ENCODE data around the gene HCRTR1. TPM values are rescaled to one million over a fixed set of nuclear protein-coding genes. Genes with fewer than 3 reads are reported as not detected.

The HCRTR1 gene
- total RNA-seq, 1 donor from 2014 or later: not detected

DNA sequence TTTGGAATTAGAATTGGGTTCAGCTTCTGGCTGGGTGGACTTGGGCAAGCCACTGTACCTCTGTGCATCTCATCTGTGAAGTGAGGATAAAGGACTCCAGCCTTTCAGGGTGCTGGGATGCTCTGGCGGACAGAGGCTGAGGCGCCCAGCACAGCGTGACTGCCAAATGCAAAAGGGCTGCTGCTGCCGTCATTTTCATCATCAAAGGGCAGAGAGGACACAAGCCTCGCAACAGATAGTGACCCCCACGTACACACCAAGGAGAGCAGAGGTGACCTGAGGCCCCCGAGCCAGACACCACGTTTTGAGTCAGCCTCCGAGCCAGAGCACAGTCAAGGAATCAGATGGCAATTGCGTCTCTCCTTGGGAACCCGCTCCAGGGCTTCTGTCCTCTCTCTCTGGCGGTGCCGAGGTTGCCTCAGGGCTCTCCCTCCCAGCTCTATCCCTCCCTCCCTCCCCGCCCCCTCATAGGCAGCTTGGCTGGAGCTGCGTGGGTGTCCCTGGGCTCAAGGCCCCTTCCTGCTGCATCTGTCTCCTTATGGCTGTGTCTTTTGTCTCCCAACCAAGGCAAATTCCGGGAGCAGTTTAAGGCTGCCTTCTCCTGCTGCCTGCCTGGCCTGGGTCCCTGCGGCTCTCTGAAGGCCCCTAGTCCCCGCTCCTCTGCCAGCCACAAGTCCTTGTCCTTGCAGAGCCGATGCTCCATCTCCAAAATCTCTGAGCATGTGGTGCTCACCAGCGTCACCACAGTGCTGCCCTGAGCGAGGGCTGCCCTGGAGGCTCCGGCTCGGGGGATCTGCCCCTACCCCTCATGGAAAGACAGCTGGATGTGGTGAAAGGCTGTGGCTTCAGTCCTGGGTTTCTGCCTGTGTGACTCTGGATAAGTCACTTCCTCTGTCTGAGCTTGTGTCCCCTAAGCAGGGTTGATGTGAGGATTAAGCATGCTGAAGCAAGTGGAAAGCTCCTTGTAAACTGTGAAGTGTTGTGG is 9.0 kb downstream of the HCRTR1 start:
- DNase-seq (ENCODE audit: low spot score): no peak

DNA sequence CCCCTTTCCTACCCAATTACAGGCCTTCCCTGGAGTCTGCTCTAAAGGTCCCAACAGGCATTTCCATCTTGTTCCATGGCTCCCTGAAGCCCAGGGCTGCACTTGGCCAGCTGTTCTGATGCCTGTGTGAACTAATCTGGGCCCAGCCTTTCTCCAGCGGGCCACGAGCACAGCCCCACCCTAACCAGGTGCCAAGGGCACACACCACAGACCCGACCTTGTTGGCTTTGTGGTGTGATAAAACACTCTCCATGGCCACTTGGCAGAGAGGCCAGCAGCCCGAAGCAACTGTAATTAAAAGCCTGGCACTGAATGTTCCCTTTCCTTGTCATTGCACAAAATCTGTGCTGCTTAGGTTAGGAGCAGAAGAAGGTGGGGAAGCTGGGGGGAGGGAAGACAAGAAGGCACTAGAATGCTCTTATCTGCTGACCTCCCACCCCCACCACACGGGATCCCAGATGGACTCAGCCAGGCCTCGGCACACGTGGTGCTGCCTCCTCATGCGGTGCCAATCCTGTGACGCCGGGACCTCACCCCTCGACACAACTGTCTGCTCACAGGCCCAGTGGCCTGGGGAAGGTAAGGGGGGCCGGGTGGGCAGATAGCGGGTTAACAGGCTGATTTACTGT is 9.9 kb downstream of the HCRTR1 start:
- DNase-seq (ENCODE audit: low spot score): no peak

DNA sequence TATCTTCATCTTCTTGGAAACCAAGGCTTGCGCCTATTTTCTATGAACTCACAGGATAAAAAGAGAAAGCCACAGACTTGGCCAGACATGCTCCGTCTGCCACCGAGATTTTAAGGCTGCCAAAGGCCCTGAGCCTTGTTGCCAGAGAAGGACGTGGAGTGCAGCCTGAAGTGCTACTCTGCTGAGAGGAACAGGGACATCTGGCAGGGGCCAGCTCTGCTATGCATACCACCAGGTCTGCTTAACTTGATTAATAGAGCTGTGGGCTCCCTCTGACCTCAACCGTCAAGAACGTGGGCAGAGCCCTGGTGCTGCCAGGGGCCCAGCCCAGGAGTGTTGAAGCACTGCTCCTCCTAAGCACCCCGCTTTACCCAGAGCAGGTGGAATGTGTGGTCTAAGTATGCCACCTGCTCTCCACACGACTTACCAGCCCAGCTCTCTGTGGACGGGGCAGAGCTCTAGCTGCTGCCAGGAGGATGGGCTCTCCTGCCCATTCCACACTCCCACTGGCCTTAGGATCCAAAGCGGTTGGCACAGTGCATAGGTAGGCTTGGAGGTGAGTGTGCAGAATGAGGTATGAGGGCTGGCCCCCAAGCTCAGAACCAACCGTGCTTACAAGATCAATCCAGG is 10.6 kb downstream of the HCRTR1 start:
- DNase-seq (ENCODE audit: low spot score): no peak

DNA sequence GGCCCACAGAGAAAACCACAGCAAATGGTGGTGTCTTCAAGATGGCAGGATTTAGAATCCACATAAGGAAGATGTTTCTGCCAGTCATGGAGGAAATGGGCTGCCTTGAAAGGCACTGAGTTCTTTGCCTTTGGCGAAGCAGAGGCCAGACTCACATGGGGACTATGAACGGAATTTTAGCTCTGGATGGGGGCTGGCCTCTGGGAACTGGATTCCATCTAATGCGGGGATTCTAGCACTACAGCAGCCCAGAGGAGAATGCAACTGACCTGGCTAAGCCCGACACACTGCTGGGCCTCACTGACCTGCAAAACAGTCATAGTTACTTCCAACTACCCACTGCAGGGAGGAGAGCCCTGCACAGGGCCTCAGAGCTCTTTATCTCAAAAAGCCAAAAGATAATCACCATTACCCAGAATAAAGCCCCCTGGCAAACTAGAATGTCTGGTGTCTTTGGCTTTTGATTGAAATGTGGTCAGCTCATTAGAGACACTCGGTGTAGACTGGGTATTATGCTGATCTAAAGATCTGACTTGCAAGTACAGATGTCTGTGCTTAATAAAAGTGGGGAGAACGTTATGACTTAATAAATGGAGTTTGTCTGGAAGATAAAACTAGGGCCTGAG is 11.6 kb downstream of the HCRTR1 start:
- no peak for DNase-seq (ENCODE audit: low spot score)

DNA sequence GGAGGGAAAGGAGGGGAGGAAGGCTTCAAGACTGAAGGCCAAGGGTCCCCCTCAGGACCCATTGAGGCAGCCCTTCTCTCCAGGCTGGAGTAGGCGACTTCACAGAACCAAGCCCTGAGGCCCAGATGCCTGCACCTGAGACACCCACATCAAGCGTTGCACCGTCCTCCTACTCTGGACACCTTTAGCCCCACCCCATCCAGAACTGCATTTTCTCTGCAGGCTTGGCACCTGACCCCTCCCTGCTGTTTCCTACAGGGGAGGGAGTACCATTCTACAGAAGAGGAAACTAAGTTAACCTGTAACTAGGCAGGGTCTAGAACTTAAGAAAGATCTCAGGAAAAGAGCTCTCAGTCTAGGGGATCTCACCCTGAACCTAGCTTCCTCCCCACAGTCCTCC is 15.2 kb downstream of the HCRTR1 start:
- DNase-seq (ENCODE audit: low spot score): no peak

DNA sequence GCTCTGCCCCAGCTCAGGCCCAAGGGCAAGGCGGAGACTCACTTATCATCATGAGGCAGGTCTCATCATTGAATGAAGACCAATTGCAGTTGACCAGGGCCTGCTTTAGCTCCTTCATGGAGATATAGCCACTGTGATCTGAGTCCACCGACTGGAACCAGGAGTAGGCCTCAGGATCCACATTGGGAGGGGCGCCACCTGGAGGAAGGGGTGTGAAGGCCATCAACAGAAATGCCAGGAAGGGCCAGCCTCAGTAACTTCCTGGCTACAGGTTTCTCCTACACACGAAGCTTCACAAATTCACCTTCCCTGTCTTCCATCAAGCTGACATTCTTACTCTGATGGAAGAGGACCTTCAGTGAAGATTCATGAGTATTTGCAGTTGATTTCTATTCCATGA is 15.6 kb downstream of the HCRTR1 start:
- DNase-seq (ENCODE audit: low spot score): no peak

DNA sequence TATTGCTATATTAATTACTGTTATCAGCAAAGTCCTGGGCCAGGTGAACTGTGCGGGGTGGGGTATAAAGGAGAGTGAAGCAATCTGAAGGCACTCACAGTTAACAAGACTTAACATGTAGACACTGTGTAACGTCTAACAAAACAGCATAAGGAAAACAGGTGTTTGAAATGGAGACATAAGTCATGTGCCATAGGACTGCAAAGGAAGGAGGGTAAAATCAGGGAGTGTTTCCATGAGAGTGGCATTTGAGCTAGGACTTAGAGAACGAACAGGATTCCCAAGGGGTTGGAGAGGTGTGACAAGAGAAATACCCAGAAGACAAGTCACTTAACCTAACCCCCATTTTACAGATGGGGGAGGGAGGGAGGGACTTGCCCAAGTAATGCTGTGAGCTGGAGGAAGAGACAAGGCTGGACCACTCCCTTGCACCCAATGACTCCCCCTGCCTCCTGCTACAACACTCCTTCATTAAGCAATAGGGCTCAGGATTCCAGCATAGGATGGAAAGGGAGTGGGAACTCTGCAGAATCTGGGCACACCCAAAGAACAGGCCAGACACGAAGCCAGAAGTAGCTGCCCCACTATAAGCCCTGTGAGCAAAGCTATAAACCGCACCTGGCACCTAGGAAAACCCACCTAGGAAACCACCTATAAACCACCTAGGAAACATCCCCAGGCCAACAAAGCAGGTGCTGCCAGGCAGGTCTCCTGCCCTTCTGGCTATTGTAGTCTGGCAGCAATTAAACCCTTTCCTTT is 20.6 kb downstream of the HCRTR1 start:
- no peak for DNase-seq (ENCODE audit: low spot score)

DNA sequence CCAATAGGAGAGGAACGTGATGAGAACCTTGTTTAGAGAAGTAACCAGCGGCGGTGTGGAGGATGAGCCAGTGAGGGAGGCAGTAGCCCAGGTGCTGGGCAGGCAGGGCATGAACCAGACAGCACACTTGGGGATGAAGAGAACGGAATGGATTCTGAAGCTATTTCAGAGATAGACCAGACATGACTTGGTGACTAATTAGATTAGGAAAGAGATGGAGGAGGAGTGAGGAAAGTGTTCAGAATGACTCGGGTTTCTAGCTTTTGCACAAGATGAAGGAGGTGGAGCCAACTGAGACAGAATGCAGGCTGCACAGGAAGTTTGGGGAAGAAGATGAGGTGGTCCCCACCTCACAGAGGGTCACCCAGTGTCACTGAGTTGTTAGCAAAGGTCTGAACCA is 22.1 kb downstream of the HCRTR1 start:
- DNase-seq (ENCODE audit: low spot score): no peak

DNA sequence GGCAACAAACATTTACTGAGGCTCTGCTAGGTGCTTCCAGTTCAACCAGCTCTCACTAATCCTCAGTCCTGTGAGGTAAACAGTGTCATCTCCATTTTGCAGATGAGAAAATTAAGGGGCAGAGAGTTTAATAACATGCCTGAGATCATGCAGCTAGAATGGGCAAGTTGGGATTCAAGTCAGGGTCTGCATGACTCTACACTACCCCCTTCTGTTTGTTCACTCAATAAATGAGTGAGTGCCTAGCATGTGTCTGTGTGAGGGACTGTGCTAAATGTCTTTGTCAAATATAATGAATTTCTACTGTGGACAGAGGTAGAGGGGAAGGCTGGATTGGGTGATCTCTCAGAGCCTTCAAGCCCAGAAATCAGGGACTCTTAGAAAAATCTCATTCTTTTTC is 22.7 kb downstream of the HCRTR1 start:
- no peak for DNase-seq (ENCODE audit: low spot score)

DNA sequence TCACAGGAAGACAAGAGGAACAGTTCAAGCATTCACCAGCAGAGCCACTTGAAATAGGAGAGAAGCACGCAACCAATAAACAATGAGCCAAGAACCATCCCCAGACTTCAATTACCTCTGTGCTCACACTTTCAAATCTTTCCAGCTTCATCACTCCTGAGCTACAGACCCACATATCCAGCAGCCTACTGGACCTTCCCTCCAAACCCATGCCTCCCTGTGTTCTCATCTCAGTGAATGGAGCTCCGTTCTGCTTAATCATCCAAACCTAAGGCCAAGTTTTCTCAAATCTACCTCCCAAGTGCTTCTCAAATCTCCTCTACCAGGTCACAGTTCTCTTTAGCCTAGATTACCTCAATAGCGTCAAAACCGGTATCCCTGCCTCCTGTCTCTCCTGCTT is 23.5 kb downstream of the HCRTR1 start:
- no peak for DNase-seq (ENCODE audit: low spot score)

DNA sequence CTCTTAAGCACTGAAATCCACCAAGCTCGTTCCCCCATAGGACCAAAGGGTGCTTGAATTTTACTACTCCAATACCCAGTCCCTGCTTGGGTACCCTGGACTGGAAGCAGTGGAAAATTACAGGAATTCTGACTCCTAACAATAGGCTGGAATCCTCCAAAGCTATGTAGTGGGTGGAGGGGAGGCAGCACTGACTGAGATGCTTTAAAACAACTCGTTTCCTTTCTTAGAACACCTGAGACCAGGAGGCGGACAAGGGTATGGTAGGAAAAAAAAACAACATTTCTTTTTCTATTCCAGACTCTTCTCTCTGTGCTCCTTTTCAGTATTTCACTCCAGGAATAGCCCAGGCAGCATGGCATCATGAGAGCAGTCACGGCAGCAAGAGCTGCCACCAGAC is 24.9 kb downstream of the HCRTR1 start:
- no peak for DNase-seq (ENCODE audit: low spot score)

DNA sequence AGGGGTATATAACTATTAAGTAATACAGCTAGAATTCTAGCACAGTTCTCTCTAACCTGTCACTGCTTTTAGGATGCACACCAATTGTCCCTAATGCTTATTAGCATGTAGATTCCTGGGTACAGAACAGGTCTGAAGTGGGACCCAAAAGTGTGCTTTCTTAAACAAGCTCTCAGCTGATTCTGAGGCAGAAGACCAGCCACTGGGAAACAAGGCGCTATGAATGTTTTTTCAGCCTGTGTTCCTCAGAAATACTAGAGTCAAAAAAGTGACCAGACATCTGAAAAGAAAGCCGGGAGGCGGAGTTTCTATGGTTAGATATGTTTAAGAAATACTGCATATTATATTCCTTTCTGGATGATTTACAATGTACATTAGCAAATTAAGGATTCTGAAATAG is 25.4 kb downstream of the HCRTR1 start:
- DNase-seq (ENCODE audit: low spot score): no peak

DNA sequence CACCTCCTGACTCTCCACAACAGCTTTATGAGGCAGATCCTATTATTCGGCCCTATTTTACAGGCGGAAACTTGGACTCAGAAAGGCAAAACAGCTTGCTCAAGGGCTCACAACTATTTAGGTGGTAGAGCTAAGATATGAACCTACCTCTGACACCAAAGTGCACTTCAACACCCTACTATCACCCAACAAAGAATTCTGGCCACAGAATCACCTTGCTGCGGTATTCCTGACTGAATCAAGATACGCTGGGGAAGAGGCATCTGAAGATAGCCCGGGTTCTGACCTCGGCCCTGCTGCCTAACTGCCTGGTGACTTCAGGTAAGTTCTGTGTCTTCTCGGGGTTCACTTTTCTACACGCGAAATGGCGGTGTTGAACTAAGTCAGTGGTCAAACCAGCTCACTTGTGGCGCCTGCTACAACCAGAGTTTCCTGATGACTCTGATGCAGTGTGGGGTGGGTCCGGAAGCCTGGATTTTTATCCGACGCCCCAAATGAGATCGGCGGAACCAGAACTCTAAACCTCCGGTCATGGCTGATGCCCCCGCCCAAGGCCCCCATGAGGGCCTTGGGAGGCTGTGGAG is 26.6 kb downstream of the HCRTR1 start:
- DNase-seq (ENCODE audit: low spot score): no peak

DNA sequence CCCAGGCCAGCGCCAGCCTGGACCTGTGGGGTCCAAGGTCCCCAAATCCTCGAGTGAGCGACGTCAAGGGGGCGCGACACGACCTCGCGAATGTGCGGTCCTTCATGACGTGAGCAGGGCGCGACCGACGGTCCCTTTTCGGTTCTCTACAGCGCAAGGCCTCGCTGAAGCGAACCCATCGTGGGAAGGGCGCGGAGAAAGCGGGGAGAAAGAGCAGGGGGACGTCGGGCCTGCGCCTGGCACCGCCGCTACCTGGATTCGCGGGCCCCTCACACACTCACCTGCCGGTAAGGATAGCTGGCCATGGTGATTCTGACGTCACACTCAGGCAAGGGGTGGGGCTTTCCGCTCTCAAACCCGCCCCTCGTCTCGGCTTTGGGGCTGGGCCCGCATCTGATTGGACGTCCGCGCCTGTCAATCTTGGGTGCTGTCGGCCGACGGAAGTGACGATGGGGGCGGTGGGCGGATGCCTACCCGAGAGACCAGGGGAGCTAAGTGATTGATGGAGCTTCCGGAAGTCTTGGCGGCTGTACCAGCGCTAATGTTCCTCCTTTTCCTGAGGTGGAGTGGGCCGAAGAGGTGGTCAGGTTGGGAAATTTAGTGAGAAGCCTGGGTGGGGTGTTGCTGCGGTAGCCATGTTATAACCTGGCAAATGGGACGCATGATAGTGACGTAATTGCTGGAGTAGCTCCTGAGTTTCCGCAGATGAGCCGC is 27.2 kb downstream of the HCRTR1 start, which contains the start of gene PEF1:
Gene PEF1 (minus strand): TSS at position 317 of the 714 bp plus-strand sequence. CDS start 12 bp downstream, at position 305.
- DNase-seq (ENCODE audit: low spot score): peak; percentile 99

DNA sequence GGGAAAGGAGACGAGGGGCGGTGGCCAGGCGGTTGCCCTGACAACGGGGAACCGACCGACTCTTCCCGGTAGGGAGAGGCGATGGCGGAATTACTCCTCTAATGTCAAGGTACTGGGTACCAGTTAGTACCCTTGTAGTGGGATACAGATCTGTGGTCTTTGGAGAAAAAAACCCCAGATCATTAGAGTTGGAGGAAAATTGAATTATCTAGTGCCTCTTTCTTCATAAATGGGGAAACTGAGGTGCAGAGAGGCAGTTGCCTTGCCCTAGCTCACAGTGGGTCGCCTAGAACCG is 27.7 kb downstream of the HCRTR1 start:
- no peak for DNase-seq (ENCODE audit: low spot score)

DNA sequence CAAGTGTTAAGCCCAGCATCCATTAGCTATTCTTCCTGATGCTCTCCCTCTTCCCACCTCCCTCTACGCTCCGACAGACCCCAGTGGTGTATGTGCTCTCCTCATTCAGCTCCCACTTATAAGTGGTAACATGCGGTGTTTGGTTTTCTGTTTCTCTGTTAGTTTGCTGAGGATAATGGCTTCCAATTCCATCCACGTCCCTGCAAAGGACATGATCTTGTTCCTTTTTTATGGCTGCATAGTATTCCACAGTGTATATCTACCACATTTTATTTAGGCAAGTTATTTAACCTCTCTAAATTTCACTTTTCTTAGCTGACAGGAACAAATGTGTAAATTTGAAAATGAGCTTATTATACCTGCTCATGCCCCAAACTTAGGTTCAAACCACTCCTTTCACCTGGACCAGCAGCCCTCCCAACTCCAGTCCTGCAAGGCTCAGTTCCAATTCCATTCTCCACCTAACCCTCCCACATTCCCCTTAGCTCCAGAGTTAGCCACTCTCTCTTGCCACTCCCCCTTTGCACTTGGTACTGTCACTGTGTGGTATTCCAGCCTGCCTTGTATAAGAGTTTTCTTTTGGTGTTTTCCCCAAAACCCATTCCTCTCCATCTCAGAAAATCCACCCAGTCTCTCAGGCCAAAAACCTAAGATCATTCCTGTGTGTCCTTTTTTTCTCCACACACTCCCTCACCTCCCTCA is 28.9 kb downstream of the HCRTR1 start:
- DNase-seq (ENCODE audit: low spot score): no peak

DNA sequence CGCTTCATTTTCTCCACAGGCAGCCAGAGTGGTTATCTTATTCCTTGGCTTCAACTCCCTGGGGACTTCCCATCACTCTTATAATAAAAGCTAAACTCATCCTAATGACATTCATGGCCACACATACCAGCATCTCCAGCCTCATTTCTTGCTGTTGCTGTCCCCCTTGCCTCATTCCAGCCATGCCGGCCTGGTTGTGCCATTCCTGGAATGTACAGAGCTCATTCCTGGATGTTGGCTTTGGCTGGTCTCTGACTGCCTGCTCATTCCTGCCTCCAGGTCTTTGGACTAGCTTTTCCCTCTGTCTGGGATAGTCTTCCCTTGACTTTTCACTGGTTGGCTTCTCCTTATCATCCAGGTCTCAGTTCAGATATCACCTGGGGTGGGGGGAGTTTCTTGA is 29.6 kb downstream of the HCRTR1 start:
- no peak for DNase-seq (ENCODE audit: low spot score)

DNA sequence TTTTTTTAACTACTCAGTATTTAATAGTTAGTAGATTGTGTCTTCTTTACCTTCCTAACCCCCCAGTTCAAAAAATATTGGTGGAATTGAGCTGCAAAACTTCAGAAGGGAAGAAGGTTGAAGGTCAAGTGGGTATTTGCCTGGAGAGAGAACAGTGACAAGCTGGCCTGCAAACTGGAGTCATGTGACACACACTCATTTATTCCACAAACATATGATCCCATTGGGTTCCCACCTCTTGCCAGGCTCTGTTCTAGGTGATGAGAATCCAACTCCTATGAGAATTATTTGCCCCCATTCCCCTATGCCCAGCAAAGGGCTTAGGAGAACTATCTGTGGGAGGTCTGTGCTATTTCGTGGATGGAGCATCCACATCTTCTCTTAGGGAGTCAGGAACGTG is 30.7 kb downstream of the HCRTR1 start:
- DNase-seq (ENCODE audit: low spot score): no peak

DNA sequence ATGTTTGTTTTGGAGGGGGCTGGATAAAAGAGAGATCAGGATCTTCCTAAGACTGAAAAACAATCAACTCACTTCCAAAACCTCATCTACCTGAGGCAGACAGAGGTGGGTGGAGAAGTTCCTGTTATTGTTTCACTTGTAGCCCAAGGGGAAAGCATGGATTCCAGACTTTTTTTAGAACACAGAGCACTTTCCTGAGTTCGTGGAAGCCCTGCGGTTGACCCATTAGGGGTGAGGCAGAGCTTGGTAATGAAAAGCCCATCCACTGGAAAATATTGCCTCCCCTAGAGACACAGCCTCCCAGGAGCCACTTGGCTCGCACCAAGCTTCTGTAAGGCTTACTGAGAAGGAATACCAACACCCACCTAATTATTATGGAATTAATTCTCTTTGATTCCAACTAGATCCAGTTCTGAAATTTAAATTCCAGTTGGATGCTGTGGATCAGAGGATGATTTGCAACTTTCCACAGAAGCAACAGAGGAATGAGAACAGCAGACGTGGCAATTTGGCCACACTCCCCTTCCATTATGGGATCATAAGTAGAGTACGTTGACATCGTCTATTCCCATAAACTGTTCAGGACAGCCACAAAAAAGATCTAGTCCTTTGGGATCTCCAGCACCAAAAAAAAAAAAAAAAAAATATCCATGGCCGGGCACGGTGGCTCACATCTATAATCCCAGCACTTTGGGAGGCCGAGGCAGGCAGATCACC is 31.3 kb downstream of the HCRTR1 start:
- DNase-seq (ENCODE audit: low spot score): no peak

Measured in ureter (tissue), 1 donor.